Activated CD4-positive, CD25-positive, alpha-beta regulatory T cell treated with anti-CD3 and anti-CD28 coated beads, Interleukin-2, amount 50 U/mL, for 24 hours (primary cell): ENCODE measurements around the gene CAST.

ENCODE experiments used
- ATAC-seq, 2 donors: fragments of 150-1000 bp; cut with Tn5 transposase; one replicate each; pipeline ENCODE4 v1.10.0; 2021; ENCODE audit warnings: mild to moderate bottlenecking in 1 of 2, moderate library complexity in 1 of 2

CAST gene

DNA sequence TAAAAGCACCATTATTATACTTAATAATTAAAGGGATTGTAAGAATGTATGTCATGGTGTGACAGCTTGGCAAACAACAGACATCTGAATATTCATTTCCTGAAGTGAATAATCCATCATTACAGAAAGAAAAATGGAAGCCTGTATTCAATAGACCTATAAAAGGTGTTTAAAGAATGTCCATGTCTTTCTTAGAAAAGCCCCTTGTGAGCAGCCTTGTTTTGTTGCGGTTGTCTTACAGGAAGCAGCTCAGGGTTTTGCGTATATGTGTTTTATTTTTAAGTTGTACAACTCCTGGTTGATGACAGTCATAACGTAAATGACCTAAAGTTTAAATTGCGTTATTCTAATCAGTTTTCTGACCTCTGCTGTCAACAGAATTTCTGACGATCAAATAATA lies 53.8 kb downstream of the CAST start:
- ATAC-seq = peak; percentile 65 to 66

- no peak for ATAC-seq
Observed at GRCh38 chr5:96716716-96717115, 54.5 kb downstream of the CAST start.

DNA sequence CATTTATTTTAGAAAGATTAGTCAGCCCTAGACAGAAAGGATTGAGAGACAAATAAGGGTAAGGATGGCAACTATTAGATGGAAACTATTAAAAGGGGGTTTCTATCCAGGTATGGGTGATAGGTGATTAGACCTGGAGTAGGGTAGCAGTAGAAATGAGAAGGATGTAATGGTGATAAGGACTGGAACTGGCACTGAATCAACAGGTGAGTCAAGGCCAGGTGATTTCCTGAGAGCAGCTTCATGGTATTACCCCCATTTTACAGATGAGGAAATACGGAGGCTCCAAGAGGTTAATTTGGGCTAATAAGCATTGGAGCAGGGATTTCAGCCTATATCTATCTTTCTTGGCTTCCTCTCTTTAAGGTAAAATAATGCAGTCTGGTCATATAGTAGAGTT lies 55.7 kb downstream of the CAST start:
- no peak for ATAC-seq

GRCh38 chr5:96718635-96719077 lies 56.5 kb downstream of the CAST start:
- no peak for ATAC-seq

- no peak for ATAC-seq
Observed at GRCh38 chr5:96720408-96720807, 58.2 kb downstream of the CAST start.

DNA sequence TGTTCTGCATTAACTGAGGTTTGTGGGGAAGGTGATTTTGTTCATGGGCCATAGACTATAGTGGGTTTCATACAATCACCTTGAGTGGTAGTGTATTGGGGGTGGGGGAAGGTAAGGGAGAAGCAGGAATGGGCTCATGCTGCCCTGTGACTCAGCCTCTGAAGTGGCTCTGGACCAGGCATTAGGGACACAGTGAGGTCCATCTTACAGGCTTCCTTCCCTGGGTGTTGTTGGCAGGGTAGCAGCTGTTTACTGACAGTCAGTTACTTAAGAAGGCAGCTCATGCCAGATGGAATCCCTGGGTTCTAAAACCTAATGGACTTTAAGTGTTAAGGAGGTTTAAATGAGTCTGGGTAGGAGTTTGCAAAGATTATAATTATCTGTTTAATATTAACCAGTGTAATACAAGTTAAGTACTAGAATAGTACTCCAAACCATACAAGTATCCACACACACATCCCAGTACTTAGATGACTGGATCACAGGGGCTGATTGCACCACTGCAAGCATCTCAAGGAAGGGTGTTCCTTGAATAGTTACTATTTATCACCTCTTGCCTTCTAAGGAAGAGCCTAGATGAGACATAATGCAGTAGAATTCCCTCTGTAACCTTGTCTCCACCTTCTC lies 59.3 kb downstream of the CAST start:
- no peak for ATAC-seq

GRCh38 chr5:96725257-96725656 lies 63.1 kb downstream of the CAST start:
- ATAC-seq = no peak

DNA sequence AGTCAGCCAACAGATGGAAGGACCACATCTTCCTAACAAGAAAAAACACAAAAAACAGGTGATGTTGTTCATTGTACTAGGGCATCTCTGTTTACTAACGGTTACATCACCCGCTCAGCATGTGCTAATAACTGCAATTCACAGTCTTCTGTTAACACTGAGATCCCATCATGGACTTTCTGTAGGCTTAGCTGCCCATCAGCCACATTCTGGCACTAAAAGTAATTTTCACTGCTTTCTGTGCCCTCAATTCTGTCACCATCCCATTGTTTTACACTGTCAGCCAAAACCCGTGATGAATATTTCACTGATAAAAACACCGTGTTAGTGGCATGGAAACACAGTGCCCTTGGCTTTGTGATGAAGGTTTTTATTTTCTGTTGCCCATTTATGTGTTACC lies 64.6 kb downstream of the CAST start:
- ATAC-seq = no peak

DNA sequence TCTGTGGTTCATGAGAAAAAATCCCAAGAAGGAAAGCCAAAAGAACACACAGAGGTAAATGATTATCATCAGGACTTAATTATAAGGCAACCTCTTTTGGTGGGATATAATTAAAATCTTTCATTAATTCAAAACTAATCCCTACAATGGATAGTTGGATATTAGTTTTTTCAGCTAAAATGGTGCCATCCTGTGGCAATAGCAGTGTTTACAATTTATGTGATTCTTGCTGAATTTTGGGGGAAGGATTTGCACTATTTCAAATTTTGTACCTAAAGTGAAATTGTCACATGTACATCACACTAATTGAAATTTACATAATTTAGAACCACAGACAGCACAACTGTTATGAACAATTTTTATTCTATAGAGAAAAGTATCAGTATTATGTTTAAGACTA lies 67.0 kb downstream of the CAST start:
- no peak for ATAC-seq

- ATAC-seq = no peak
Observed at GRCh38 chr5:96730586-96730985, 68.4 kb downstream of the CAST start.

- ATAC-seq = no peak
Observed at GRCh38 chr5:96733771-96734500, 71.8 kb downstream of the CAST start.

- no peak for ATAC-seq
Observed at GRCh38 chr5:96734871-96735325, 72.7 kb downstream of the CAST start.

DNA sequence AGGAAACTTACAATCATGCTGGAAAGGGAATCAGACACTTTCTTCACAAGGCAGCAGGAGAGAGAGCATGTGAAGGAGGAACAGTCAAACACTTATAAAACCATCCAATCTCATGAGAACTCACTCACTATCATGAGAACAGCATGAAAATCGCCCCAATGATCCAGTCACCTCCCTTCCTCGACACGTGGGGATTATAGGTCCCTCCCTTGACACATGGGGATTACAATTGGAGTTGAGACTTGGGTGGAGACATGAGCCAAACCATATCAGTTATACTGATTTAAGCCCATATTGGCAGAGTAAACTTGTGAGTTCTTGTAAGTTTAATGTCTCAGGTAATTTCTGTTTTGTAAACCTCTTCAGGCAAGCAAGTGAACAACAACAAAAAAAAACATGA lies 74.8 kb downstream of the CAST start:
- no peak for ATAC-seq

GRCh38 chr5:96741106-96741505 lies 78.9 kb downstream of the CAST start:
- ATAC-seq = no peak

DNA sequence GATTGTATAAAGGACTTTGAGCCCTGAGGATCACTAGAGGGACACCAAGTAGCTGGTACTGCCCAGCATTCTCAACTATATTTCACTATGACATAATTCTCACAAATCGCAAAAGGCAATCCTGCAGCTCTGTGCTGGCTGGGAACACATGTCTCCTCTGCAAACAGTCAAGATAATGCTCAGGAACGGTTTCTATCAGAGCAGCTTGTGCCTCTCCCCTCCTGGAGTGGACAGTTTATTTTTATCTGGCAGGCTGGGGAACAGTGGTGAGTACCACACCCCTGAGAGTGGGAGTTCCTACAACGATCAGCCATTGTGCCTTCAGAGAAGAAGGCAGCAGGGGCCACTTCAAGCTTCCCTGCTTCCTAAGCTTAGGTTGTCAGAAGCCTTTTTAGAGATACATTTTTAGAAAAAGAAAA lies 79.7 kb downstream of the CAST start:
- ATAC-seq = no peak

GRCh38 chr5:96742538-96742937 lies 80.4 kb downstream of the CAST start:
- no peak for ATAC-seq

GRCh38 chr5:96743065-96743768 lies 81.0 kb downstream of the CAST start:
- no peak for ATAC-seq

GRCh38 chr5:96743805-96744204 lies 81.6 kb downstream of the CAST start:
- no peak for ATAC-seq

GRCh38 chr5:96744218-96744617 lies 82.0 kb downstream of the CAST start:
- ATAC-seq = peak in 1 of 2 donors; percentile 25

- no peak for ATAC-seq
Observed at GRCh38 chr5:96745025-96745424, 82.8 kb downstream of the CAST start.

DNA sequence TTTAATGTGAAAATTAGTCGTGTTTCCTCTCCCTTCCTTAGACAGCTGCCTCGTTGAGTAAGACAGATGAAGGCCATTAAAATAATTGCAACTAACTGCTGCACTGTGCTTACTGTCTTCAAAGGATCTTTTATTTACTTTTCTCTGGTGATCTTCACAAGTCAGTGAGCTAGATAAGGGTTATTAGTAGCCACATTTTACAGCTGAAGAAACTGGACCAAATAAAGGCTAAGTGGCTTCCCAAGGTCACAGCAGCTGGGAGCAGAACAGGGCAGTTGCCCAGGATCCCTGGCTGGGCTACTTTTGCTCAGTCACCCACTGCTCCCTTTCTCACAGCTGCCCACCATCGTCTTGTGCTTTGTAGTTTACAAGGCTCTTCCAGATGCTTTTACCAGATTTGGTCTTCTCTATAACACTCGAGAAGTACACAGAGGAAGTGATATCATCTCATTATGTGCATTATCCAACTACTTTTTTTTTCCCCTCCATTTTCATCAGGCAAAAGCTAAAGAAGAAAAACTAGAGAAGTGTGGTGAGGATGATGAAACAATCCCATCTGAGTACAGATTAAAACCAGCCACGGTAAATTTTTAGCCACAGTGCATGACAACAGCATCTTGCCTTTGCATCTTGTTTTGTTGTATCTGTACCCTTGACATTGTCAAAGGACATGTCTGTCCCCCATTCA lies 83.8 kb downstream of the CAST start:
- no peak for ATAC-seq

DNA sequence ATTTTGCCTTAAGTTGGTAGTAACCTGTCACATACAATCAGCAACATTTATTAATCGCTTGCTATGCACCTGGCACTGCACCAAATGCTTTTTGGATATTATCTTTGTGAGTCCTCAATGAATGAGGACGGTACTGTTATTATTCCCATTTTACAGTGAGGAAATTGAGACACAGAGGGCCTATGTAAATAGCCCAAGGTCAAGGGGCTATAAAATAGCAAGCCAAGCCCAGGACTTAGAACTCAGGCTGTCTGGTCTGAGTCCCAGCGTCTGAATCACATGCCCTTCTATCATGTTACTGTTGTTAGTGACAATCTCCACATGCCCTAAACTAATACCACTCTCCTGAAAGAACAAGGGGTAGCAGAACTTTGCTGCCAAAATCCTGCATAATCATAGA lies 85.5 kb downstream of the CAST start:
- no peak for ATAC-seq

- ATAC-seq = no peak
Observed at GRCh38 chr5:96750110-96750822, 88.1 kb downstream of the CAST start.
